T-helper 1 cell treated with Interleukin-12 subunit alpha and Interleukin-12 subunit beta and Interleukin-4 antibody, amounts not matched to agents 30 ng/mL and 1 ng/mL, for 36 hours (primary cell): Measurements from ENCODE around the gene GIMAP8. TPM values are rescaled to one million over a fixed set of nuclear protein-coding genes. Genes with fewer than 3 reads are reported as not detected.
"Not testable (repeated sequence)": the region's sequence is repeated elsewhere in the genome, so short reads cannot be mapped to it uniquely, and the experiment has no call there.

Source experiments
- intact Hi-C: fragments of 100-400 bp; cut with micrococcal nuclease; formaldehyde crosslinking; loops from one replicate; pipeline ENCODE4 v1.15.1; 2024
- total RNA-seq: library from RNA; stranded (reverse); gene quantifications from 2 replicates; pipeline ENCODE4 v1.2.3, GENCODE V29; 2022

The GIMAP8 gene
- total RNA-seq, 1 donor from 2014 or later = 54.5 TPM

- intact Hi-C loops = no loop called here
These were observed 53.2 kb downstream of the GIMAP8 start for GRCh38 chr7:150503581-150503980.

- intact Hi-C loops = no loop called here
These were observed 57.6 kb downstream of the GIMAP8 start for GRCh38 chr7:150507947-150508602.

- intact Hi-C loops = loop anchor here (10.0 kb wide), 1 partner anchor 226 kb away; no protein-coding TSS in a partner anchor
These were observed 60.6 kb downstream of the GIMAP8 start for GRCh38 chr7:150511048-150511447.

GRCh38 chr7:150513758-150514157 is 63.3 kb downstream of the GIMAP8 start:
- intact Hi-C loops = loop anchor here (1.0 to 10.0 kb wide), 8 partner anchors 11 to 229 kb away; partner anchors contain the start of genes GIMAP1 and GIMAP8

GRCh38 chr7:150514748-150515222 is 64.4 kb downstream of the GIMAP8 start, which contains the start of gene GIMAP7:
Gene GIMAP7, plus strand, starts transcription at chr7:150514872. Its CDS starts 5,103 bp downstream, at chr7:150519975.
- intact Hi-C loops = loop anchor here (1.0 to 10.0 kb wide), 13 partner anchors 12 to 241 kb away; partner anchors contain the start of genes ACTR3C, GIMAP1, GIMAP8 and LRRC61

- intact Hi-C loops = loop anchor here (1.0 to 10.0 kb wide), 8 partner anchors 53 to 240 kb away; partner anchors contain the start of genes ACTR3C, GIMAP1, LRRC61 and ZNF775
These were observed 65.1 kb downstream of the GIMAP8 start for GRCh38 chr7:150515248-150516147.

- intact Hi-C loops = loop anchor here (5.0 to 10.0 kb wide), 4 partner anchors 140 to 232 kb away; partner anchors contain the start of genes ACTR3C, LRRC61 and ZNF775
These were observed 66.7 kb downstream of the GIMAP8 start for GRCh38 chr7:150516956-150517745.

- intact Hi-C loops = loop anchor here (1.0 to 10.0 kb wide), 5 partner anchors 69 to 235 kb away; partner anchors contain the start of genes ACTR3C, GIMAP8, LRRC61 and ZNF775
These were observed 68.9 kb downstream of the GIMAP8 start for GRCh38 chr7:150519310-150519709.

GRCh38 chr7:150520145-150520544 is 69.7 kb downstream of the GIMAP8 start:
- intact Hi-C loops = no loop called here

- intact Hi-C loops = not testable (repeated sequence)
These were observed 72.5 kb downstream of the GIMAP8 start for GRCh38 chr7:150522931-150523330.

GRCh38 chr7:150524018-150524417 is 73.6 kb downstream of the GIMAP8 start:
- intact Hi-C loops = no loop called here

Other genes starting within 250 kb of the GIMAP8 start
- gene LRRC61, start 127.3 kb upstream of the GIMAP8 start, total RNA-seq = 40.2 and 41.6 TPM in 2 replicates
- gene ACTR3C, start 127.1 kb upstream of the GIMAP8 start, total RNA-seq = 12.8 and 14.1 TPM in 2 replicates
- not detected in 2 replicates for gene RARRES2, start 109.0 kb upstream of the GIMAP8 start, total RNA-seq
- 59.1 and 64.1 TPM in 2 replicates for gene REPIN1, start 81.8 kb upstream of the GIMAP8 start, total RNA-seq
- gene ZNF775, start 71.3 kb upstream of the GIMAP8 start, total RNA-seq = 6.2 and 6.3 TPM in 2 replicates
- gene GIMAP7, start 64.2 kb downstream of the GIMAP8 start, total RNA-seq = 291 and 306 TPM in 2 replicates
- gene GIMAP4, start 116.8 kb downstream of the GIMAP8 start, total RNA-seq = 472 and 476 TPM in 2 replicates
- 167 and 170 TPM in 2 replicates for gene GIMAP6, start 181.8 kb downstream of the GIMAP8 start, total RNA-seq
- gene GIMAP2, start 235.1 kb downstream of the GIMAP8 start, total RNA-seq = 95.5 and 101 TPM in 2 replicates